ENCODE data around the gene WDFY4.

- TF ChIP-seq, protein P1, sequence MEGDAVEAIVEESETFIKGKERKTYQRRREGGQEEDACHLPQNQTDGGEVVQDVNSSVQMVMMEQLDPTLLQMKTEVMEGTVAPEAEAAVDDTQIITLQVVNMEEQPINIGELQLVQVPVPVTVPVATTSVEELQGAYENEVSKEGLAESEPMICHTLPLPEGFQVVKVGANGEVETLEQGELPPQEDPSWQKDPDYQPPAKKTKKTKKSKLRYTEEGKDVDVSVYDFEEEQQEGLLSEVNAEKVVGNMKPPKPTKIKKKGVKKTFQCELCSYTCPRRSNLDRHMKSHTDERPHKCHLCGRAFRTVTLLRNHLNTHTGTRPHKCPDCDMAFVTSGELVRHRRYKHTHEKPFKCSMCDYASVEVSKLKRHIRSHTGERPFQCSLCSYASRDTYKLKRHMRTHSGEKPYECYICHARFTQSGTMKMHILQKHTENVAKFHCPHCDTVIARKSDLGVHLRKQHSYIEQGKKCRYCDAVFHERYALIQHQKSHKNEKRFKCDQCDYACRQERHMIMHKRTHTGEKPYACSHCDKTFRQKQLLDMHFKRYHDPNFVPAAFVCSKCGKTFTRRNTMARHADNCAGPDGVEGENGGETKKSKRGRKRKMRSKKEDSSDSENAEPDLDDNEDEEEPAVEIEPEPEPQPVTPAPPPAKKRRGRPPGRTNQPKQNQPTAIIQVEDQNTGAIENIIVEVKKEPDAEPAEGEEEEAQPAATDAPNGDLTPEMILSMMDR (IDR thresholded peaks at IDR 0.05), result no peak
- TF ChIP-seq POLR2A (IDR thresholded peaks at IDR 0.05) (no peak), EP300 (IDR thresholded peaks at IDR 0.05; ENCODE audit: low read depth) (no peak), POLR2AphosphoS5 (IDR thresholded peaks at IDR 0.05) (no peak)
These were observed 74.6 kb downstream of the WDFY4 start for GRCh38 chr10:48759113-48759901.
